Activated naive CD4-positive, alpha-beta T cell treated with Interleukin-2 at 50 U/mL for 16 hours (primary cell): Measurements from ENCODE around the gene LRBA.

ENCODE experiments used
- DNase-seq: peaks from one replicate; pipeline ENCODE4 v3.0.0-alpha.2; 2020

The LRBA gene

GRCh38 chr4:150656891-150657290 is 358.2 kb downstream of the LRBA start:
- DNase-seq: no peak

- DNase-seq: no peak
Observed at GRCh38 chr4:150650751-150651150, 364.3 kb downstream of the LRBA start.

GRCh38 chr4:150648123-150648522 is 367.0 kb downstream of the LRBA start:
- DNase-seq: no peak

- DNase-seq: no peak
Observed at GRCh38 chr4:150647008-150647407, 368.1 kb downstream of the LRBA start.

GRCh38 chr4:150641612-150642011 is 373.5 kb downstream of the LRBA start:
- no peak for DNase-seq

- no peak for DNase-seq
Observed at GRCh38 chr4:150632639-150633038, 382.4 kb downstream of the LRBA start.

- no peak for DNase-seq
Observed at GRCh38 chr4:150628073-150628472, 387.0 kb downstream of the LRBA start.

- no peak for DNase-seq
Observed at GRCh38 chr4:150625033-150625432, 390.1 kb downstream of the LRBA start.

GRCh38 chr4:150624055-150624454 is 391.0 kb downstream of the LRBA start:
- DNase-seq: no peak

GRCh38 chr4:150619042-150619441 is 396.0 kb downstream of the LRBA start:
- no peak for DNase-seq

GRCh38 chr4:150609131-150609530 is 406.0 kb downstream of the LRBA start:
- DNase-seq: no peak

- DNase-seq: no peak
Observed at GRCh38 chr4:150600812-150601445, 414.2 kb downstream of the LRBA start.

GRCh38 chr4:150599547-150599946 is 415.5 kb downstream of the LRBA start:
- no peak for DNase-seq

- DNase-seq: no peak
Observed at GRCh38 chr4:150598909-150599308, 416.2 kb downstream of the LRBA start.

- no peak for DNase-seq
Observed at GRCh38 chr4:150593996-150594395, 421.1 kb downstream of the LRBA start.

GRCh38 chr4:150591904-150592303 is 423.2 kb downstream of the LRBA start:
- no peak for DNase-seq

GRCh38 chr4:150591406-150591805 is 423.7 kb downstream of the LRBA start:
- no peak for DNase-seq

GRCh38 chr4:150590631-150591030 is 424.5 kb downstream of the LRBA start:
- DNase-seq: no peak

GRCh38 chr4:150589157-150589556 is 425.9 kb downstream of the LRBA start:
- no peak for DNase-seq

GRCh38 chr4:150588316-150588715 is 426.8 kb downstream of the LRBA start:
- no peak for DNase-seq

GRCh38 chr4:150586162-150586810 is 428.8 kb downstream of the LRBA start:
- no peak for DNase-seq

- no peak for DNase-seq
Observed at GRCh38 chr4:150585611-150586010, 429.5 kb downstream of the LRBA start.

- no peak for DNase-seq
Observed at GRCh38 chr4:150584111-150584915, 430.8 kb downstream of the LRBA start.
